Measurements from ENCODE around the gene PSMB4.

DNA sequence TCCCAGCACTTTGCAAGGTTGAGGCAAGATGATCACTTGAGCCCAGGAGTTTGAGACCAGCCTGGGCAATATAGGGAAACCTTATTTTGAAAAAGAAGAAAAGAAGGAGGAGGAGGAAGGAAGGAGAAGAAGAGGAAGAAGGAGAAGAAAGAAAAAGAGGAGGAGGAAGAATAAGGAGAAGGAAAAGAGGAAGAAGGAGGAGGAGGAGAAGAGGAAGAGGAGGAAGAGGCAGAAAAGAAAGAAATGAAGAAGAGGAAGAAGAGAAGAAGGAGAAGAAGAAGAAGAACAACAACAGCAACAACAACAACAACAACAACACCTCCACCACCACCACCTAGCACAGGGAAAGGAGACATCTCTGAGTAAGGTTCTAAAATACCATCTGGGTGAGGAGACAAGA is 37.5 kb upstream of the PSMB4 start:
- TF ChIP-seq, protein P1, sequence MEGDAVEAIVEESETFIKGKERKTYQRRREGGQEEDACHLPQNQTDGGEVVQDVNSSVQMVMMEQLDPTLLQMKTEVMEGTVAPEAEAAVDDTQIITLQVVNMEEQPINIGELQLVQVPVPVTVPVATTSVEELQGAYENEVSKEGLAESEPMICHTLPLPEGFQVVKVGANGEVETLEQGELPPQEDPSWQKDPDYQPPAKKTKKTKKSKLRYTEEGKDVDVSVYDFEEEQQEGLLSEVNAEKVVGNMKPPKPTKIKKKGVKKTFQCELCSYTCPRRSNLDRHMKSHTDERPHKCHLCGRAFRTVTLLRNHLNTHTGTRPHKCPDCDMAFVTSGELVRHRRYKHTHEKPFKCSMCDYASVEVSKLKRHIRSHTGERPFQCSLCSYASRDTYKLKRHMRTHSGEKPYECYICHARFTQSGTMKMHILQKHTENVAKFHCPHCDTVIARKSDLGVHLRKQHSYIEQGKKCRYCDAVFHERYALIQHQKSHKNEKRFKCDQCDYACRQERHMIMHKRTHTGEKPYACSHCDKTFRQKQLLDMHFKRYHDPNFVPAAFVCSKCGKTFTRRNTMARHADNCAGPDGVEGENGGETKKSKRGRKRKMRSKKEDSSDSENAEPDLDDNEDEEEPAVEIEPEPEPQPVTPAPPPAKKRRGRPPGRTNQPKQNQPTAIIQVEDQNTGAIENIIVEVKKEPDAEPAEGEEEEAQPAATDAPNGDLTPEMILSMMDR (IDR thresholded peaks at IDR 0.05), result no peak
- TF ChIP-seq ZFX (IDR thresholded peaks at IDR 0.05; ENCODE audit: borderline replicate concordance), result no peak
